ENCODE measurements around the gene CPZ.

The CPZ gene

DNA sequence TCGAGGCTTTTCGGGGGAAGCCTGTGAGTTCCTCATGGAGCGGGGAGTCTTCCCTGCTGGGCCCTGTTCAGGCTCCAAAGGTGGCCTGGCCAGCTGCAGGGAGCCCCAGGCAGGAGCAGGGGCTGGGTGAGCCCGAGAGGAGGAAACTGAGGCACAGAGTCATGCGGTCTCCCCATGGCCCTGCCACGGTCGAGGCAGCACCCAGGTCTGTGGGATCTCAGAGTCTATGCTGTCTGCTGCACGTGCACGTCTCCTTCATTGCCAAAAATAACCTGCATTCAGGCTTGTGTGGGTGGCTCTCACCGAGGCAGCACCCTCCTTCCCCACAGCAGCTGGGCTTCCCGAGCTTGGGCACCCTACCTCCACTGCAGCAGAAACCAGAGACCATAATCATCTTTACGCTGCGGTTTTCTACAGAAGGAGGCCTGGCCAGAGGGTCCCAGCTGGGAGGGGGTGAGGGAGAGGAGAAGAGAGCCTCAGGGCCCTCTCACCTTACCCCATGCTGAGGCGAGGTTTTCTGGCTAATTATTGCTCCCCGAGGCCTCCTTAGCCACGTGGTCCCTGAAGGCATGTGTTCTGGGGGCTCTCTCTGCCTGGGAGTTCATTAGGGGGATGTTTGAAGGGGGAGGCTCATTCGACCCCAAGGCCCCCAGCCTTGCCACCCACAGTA lies 64.3 kb downstream of the CPZ start:
- TF ChIP-seq POLR2A (IDR thresholded peaks at IDR 0.05; ENCODE audit: low read depth, low read length) = no peak
- DNase-seq (ENCODE audit: insufficient read length, low spot score) (no peak), FAIRE-seq (no peak)

DNA sequence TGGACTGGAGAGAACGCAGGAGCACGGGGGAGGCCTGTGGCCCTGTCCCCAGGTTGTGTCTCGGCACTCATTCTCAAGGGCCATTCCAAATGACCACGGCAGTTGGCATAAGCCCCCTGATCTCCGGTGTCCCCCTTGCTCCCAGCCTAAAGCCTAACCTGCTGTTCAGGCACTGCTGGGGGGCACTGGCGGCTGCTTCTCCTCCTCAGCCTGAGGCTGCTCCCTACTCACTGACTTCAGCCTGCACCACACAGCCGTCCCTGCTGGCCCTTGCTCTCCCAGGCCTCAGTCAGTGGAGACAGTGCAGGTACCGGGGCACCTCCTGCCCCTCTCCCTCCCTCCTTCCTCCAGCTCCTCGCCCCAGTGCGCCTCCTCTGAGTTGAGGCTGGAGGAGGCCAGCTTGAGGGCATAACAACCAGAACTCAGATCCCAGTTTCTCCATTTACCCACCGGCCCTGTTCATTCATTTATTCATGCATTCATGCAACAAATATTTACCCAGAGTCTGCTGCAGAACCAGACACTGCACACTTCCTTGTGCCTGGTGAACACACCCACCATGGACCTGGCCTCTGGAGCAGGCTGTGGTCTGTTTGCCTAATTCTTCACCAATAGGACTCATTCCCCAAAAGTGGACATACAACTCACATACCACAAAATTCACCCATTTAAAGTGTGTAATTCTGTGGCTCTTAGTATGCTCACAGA lies 65.0 kb downstream of the CPZ start:
- TF ChIP-seq POLR2A (IDR thresholded peaks at IDR 0.05; ENCODE audit: low read depth, low read length) = no peak
- no peak for FAIRE-seq

GRCh38 chr4:8662776-8663175 lies 70.2 kb downstream of the CPZ start:
- DNase-seq (ENCODE audit: insufficient read length, low spot score) (no peak), FAIRE-seq (no peak)
- TF ChIP-seq POLR2A (IDR thresholded peaks at IDR 0.05; ENCODE audit: low read depth, low read length) = no peak

More for the DNA sequence above, 65.0 kb downstream of the CPZ start:
- DNase-seq (ENCODE audit: insufficient read length, low spot score) = no peak

GRCh38 chr4:8664031-8664805 lies 71.7 kb downstream of the CPZ start:
- no peak for TF ChIP-seq POLR2A (IDR thresholded peaks at IDR 0.05; ENCODE audit: low read depth, low read length)
- no peak for DNase-seq (ENCODE audit: insufficient read length, low spot score)
- FAIRE-seq = no peak

DNA sequence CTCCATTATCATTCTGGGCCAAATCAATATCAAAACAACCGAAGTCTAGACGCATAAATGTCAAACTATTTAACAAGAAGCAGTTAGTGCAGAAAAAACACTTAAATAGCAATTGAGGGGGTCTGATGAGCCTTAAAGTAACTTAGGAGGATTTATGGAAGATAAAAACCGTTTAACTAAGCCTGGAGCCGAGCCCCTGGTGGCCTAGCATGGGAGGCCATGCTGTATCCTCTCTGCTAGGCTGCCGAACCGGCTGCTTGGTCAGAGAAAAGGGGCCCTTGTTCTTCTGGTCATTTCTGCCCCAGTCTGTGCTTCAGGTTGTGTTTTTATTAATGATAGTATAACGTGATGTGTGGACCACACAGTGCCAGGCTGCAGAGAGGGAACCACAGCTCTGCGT lies 72.4 kb downstream of the CPZ start:
- DNase-seq (ENCODE audit: insufficient read length, low spot score) = no peak
- FAIRE-seq = no peak
- TF ChIP-seq POLR2A (IDR thresholded peaks at IDR 0.05; ENCODE audit: low read depth, low read length) = no peak

- TF ChIP-seq POLR2A (IDR thresholded peaks at IDR 0.05; ENCODE audit: low read depth, low read length) = no peak
- FAIRE-seq (no peak), DNase-seq (ENCODE audit: insufficient read length, low spot score) (peak; percentile 41)
Measured at GRCh38 chr4:8665406-8666360, 73.1 kb downstream of the CPZ start.

DNA sequence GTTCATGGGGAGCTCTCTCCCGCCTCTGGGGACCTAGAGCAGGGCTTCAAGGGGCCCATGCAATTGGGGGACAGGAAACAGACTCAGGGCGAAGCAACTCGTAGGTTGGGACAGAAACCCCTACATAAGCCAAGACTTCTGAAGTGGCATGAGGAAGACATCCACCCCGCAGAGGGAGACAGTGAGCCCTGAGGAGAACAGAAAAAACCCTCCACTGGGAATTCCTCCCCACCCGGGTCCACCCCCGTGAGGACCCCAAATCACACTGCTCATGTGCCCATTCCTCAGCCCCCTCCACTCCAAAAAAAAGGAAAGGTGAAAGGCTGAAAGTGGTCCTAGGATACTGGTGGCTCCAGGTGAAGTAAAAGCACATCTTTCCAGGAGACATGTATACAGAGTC lies 74.0 kb downstream of the CPZ start:
- no peak for FAIRE-seq
- no peak for TF ChIP-seq POLR2A (IDR thresholded peaks at IDR 0.05; ENCODE audit: low read depth, low read length)
- no peak for DNase-seq (ENCODE audit: insufficient read length, low spot score)

Data from H54 (cell line).